Mammary epithelial cell (primary cell): ENCODE measurements around the gene DNAJC10.

Source experiments
- EZH2 ChIP-seq: IDR thresholded peaks from 2 replicates; pipeline ENCODE4 v1.6.1; 2012; ENCODE audit warnings: low read length, inconsistent platforms, borderline replicate concordance
- TF ChIP-seq, protein P1 (sequence below), 2 donors: IDR thresholded peaks in 1 of 2; conservative IDR thresholded peaks in 1 of 2; 2 replicates each; pipeline ENCODE4 v1.5.1; 2011 to 2012; ENCODE audit warnings: inconsistent platforms in 2 of 2, low read length in 2 of 2, mild to moderate bottlenecking in 2 of 2, control low read depth in 1 of 2, low read depth in 1 of 2; ENCODE audit not compliant: insufficient read depth in 1 of 2; ENCODE audit errors: extremely low read depth in 1 of 2

- no peak for TF ChIP-seq EZH2
- TF ChIP-seq, protein P1, sequence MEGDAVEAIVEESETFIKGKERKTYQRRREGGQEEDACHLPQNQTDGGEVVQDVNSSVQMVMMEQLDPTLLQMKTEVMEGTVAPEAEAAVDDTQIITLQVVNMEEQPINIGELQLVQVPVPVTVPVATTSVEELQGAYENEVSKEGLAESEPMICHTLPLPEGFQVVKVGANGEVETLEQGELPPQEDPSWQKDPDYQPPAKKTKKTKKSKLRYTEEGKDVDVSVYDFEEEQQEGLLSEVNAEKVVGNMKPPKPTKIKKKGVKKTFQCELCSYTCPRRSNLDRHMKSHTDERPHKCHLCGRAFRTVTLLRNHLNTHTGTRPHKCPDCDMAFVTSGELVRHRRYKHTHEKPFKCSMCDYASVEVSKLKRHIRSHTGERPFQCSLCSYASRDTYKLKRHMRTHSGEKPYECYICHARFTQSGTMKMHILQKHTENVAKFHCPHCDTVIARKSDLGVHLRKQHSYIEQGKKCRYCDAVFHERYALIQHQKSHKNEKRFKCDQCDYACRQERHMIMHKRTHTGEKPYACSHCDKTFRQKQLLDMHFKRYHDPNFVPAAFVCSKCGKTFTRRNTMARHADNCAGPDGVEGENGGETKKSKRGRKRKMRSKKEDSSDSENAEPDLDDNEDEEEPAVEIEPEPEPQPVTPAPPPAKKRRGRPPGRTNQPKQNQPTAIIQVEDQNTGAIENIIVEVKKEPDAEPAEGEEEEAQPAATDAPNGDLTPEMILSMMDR (conservative IDR thresholded peaks at IDR 0.05 in 1 of 2, IDR thresholded peaks at IDR 0.05 in 1 of 2; ENCODE audit: extremely low read depth in 1 of 2, insufficient read depth in 1 of 2, low read depth in 1 of 2, low read length in 2 of 2), result no peak
Measured at GRCh38 chr2:182744490-182744889, 28.4 kb downstream of the DNAJC10 start.
